IMR-90 (cell line): ENCODE data around the gene HAAO. TPM values are rescaled to one million over a fixed set of nuclear protein-coding genes. Genes with fewer than 3 reads are reported as not detected.

Experiments
- ATAC-seq: fragments of 200-7000 bp; cut with Tn5 transposase; 2 replicates; pipeline ENCODE4 v1.9.1; 2020; ENCODE audit warnings: low read depth, mild to moderate bottlenecking, moderate library complexity
- BruUV-seq: library from RNA; stranded (reverse); fragments of 400-500 nt; replicated peaks from 2 replicates; lab custom pipeline; 2021; lab: Mats Ljungman, UMichigan
- CTCF ChIA-PET: fragments of 300-600 bp; formaldehyde crosslinking; extraction: SDS; loops from one replicate; lab custom pipeline; 2021; ENCODE audit warnings: antibody characterized with exemption; lab: Yijun Ruan, JAX
- POLR2A ChIA-PET: fragments of 300-600 bp; sonication (Branson Sonifier 250); formaldehyde crosslinking; loops from one replicate; lab custom pipeline; 2022; ENCODE audit warnings: antibody characterized with exemption; ENCODE audit not compliant: unreplicated experiment; lab: Charles Lee
- DNase-seq: peaks from one replicate; pipeline ENCODE4 v3.0.0; 2013
- H2AFZ ChIP-seq: replicated peaks from 2 replicates; pipeline ENCODE3; 2013; ENCODE audit warnings: low read length, mild to moderate bottlenecking; ENCODE audit not compliant: poor library complexity
- H2AK5ac ChIP-seq: 2 replicates; pipeline ENCODE4 v1.6.1; 2013; ENCODE audit warnings: low read depth, low read length, inconsistent platforms
- H2AK9ac ChIP-seq: replicated peaks from 2 replicates; pipeline ENCODE3; 2013; ENCODE audit warnings: mild to moderate bottlenecking, low read depth, low read length, moderate library complexity; ENCODE audit not compliant: poor library complexity
- H2BK120ac ChIP-seq: 2 replicates; pipeline ENCODE4 v1.6.1; 2013; ENCODE audit warnings: low read depth, low read length, inconsistent platforms
- H2BK15ac ChIP-seq: 3 replicates; pipeline ENCODE4 v1.6.1; 2013; ENCODE audit warnings: low read depth, low read length, inconsistent platforms
- H2BK20ac ChIP-seq: 2 replicates; pipeline ENCODE4 v1.6.1; 2013; ENCODE audit warnings: low read depth, mild to moderate bottlenecking, inconsistent platforms, low read length, moderate library complexity
- H2BK5ac ChIP-seq: 2 replicates; pipeline ENCODE4 v1.6.1; 2013; ENCODE audit warnings: mild to moderate bottlenecking, low read depth, low read length, inconsistent platforms; ENCODE audit not compliant: poor library complexity, severe bottlenecking
- H3K14ac ChIP-seq: replicated peaks from 2 replicates; pipeline ENCODE4 v1.6.1; 2013; ENCODE audit warnings: low read depth, low read length, inconsistent platforms
- H3K18ac ChIP-seq: 2 replicates; pipeline ENCODE4 v1.6.1; 2013; ENCODE audit warnings: low read depth, low read length, control low read depth
- H3K23ac ChIP-seq: 2 replicates; pipeline ENCODE4 v1.6.1; 2013; ENCODE audit warnings: low read depth, low read length, inconsistent platforms
- H3K27ac ChIP-seq: 2 replicates; pipeline ENCODE4 v1.5.1; 2013; ENCODE audit warnings: mild to moderate bottlenecking, control low read depth, low read length; ENCODE audit not compliant: insufficient read depth
- H3K27me3 ChIP-seq: 2 replicates; pipeline ENCODE4 v1.6.1; 2013; ENCODE audit warnings: low read length; ENCODE audit not compliant: control insufficient read depth, insufficient read depth
- H3K36me3 ChIP-seq: 2 replicates; pipeline ENCODE4 v1.6.1; 2013; ENCODE audit warnings: low read length, mixed read lengths; ENCODE audit not compliant: control insufficient read depth, insufficient read depth
- H3K4ac ChIP-seq: 2 replicates; pipeline ENCODE4 v1.6.1; 2013; ENCODE audit warnings: low read depth, low read length, inconsistent platforms
- H3K4me1 ChIP-seq: 2 replicates; pipeline ENCODE4 v1.6.1; 2013; ENCODE audit warnings: low read length, mixed read lengths; ENCODE audit not compliant: control insufficient read depth, insufficient read depth
- H3K4me2 ChIP-seq: 2 replicates; pipeline ENCODE4 v1.6.1; 2013; ENCODE audit warnings: low read depth, mild to moderate bottlenecking, control low read depth, low read length, moderate library complexity
- H3K4me3 ChIP-seq: 2 replicates; pipeline ENCODE4 v1.5.1; 2013; ENCODE audit warnings: low read depth, mild to moderate bottlenecking, control low read depth, low read length, moderate library complexity; ENCODE audit not compliant: insufficient read depth
- H3K56ac ChIP-seq: 2 replicates; pipeline ENCODE4 v1.6.1; 2013; ENCODE audit warnings: low read length, inconsistent platforms; ENCODE audit not compliant: insufficient read depth; ENCODE audit errors: extremely low read depth
- H3K79me1 ChIP-seq, 2 experiments: 2 replicates each; pipeline ENCODE4 v1.6.1; 2013; ENCODE audit warnings: low read length in 2 of 2, inconsistent platforms in 1 of 2, low read depth in 1 of 2
- H3K9ac ChIP-seq: 2 replicates; pipeline ENCODE4 v1.6.1; 2013; ENCODE audit warnings: low read depth, low read length, control low read depth
- H3K9me1 ChIP-seq: 2 replicates; pipeline ENCODE4 v1.6.1; 2013; ENCODE audit warnings: low read length, inconsistent platforms; ENCODE audit not compliant: insufficient read depth
- H3K9me3 ChIP-seq: 2 replicates; pipeline ENCODE4 v1.6.1; 2013; ENCODE audit warnings: low read length; ENCODE audit not compliant: control insufficient read depth, insufficient read depth
- H4K20me1 ChIP-seq: 2 replicates; pipeline ENCODE4 v1.6.1; 2013; ENCODE audit warnings: low read length, inconsistent platforms; ENCODE audit not compliant: insufficient read depth
- H4K5ac ChIP-seq: 2 replicates; pipeline ENCODE4 v1.6.1; 2013; ENCODE audit warnings: mild to moderate bottlenecking, low read depth, low read length, control low read depth
- H4K8ac ChIP-seq, 2 experiments: 2 replicates each; pipeline ENCODE4 v1.6.1; 2013; ENCODE audit warnings: low read depth in 2 of 2, low read length in 2 of 2, control low read depth in 1 of 2, inconsistent platforms in 1 of 2
- H4K91ac ChIP-seq: 2 replicates; pipeline ENCODE4 v1.6.1; 2013; ENCODE audit warnings: low read depth, low read length, inconsistent platforms; ENCODE audit not compliant: insufficient read depth
- NFE2L2 ChIP-seq: fragments of 150-350 bp; IDR thresholded peaks from 2 replicates; pipeline ENCODE4 v1.6.1; 2016; ENCODE audit warnings: low read depth, mild to moderate bottlenecking, low read length
- RCOR1 ChIP-seq: IDR thresholded peaks from 2 replicates; pipeline ENCODE4 v1.6.1; 2012; ENCODE audit warnings: mild to moderate bottlenecking, low read length, improper control_type of control experiment; ENCODE audit not compliant: insufficient replicate concordance
- WGBS, 2 experiments: methylation state at CpG; one replicate each; pipeline versions ENCODE4 v1.1.5 to v1.1.7; 2013; ENCODE audit warnings: missing lambda C conversion rate in 2 of 2; ENCODE audit not compliant: insufficient read length in 1 of 2; ENCODE audit errors: extremely low coverage in 2 of 2; 5-methylcytosine and 5-hydroxymethylcytosine counted together
- dilution Hi-C: fragments of 300-500 bp; cut with HindIII; formaldehyde crosslinking; loops from one replicate; pipeline ENCODE4 v1.14.3; 2018; ENCODE audit warnings: low sequenced_read_pairs; ENCODE audit not compliant: unreplicated experiment
- in situ Hi-C: fragments of 300-500 bp; cut with MboI; formaldehyde crosslinking; loops from 3 replicates; pipeline ENCODE4 v1.14.3; 2019; ENCODE audit warnings: low sequenced_read_pairs, inconsistent platforms, mixed read lengths
- intact Hi-C: fragments of 100-400 bp; cut with micrococcal nuclease; formaldehyde crosslinking; loops from 2 replicates; pipeline ENCODE4 v1.10.0; 2022
- polyA plus RNA-seq, 3 experiments: library from polyadenylated mRNA; depleted of rRNA; stranded (reverse); fragments of >200 nt; gene quantifications; 2 replicates each; pipeline ENCODE4 v1.2.3, GENCODE V29; 2012; ENCODE audit warnings: low replicate concordance in 1 of 3
- total RNA-seq: library from RNA; depleted of rRNA; stranded (reverse); fragments of >200 nt; gene quantifications from 2 replicates; pipeline ENCODE4 v1.2.3, GENCODE V29; 2012
- TF ChIP-seq, protein P1 (sequence below): conservative IDR thresholded peaks from 2 replicates; pipeline ENCODE4 v1.5.1; 2012; ENCODE audit warnings: mild to moderate bottlenecking, low read depth, low read length, improper control_type of control experiment
- TF ChIP-seq, protein P2 (sequence below): fragments of 150-350 bp; IDR thresholded peaks from 2 replicates; pipeline ENCODE4 v1.6.1; 2016; ENCODE audit warnings: low read depth, mild to moderate bottlenecking, low read length, moderate library complexity, borderline replicate concordance

Gene HAAO
- total and polyA plus RNA-seq, 2 of the 4 experiments (the other 2 are of a cell fraction) = 0.05 to 0.18 TPM

DNA sequence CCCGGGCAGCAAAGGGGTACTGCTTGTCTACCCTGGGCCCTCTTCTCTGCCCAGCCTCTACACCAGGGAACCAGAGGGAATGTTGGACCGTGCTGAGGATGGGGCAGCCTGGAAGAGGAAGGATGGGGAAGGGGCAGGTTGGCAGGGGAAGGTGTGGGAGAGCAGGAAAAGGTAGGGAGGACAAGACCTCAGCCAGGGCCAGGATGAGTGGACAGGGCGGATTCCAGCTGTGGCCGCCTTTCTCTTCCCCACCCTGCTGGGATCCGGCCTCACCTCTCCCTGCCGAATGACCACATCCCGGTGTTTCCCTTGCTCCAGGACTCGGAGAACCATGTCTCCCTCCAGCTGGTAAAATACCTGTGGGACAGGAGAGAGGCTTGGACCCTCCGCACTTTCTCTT, 8.9 kb downstream of the HAAO start:
- Histone ChIP-seq H3K79me1 (no peaks in the 10 kb centered on the region), H2AK9ac (no peak overlapping the region), H2AK5ac (no peak overlapping the region), H3K27ac (no peak overlapping the region), H3K4me3 (no peak overlapping the region), H3K4me1 (peaks cover 2% of the 10 kb centered on the region; the same call in 1 of the 2 replicates), H3K23ac (no peak overlapping the region), H4K5ac (no peak overlapping the region), H3K18ac (no peak overlapping the region), H2BK5ac (no peak overlapping the region), H3K9me3 (no peaks in the 10 kb centered on the region; the same call in none of the 2 replicates), H4K91ac (no peak overlapping the region), H2BK120ac (no peak overlapping the region), H4K20me1 (no peaks in the 10 kb centered on the region), H3K27me3 (peaks cover 23% of the 10 kb centered on the region), H3K14ac (no peak overlapping the region), H3K9me1 (no peaks in the 10 kb centered on the region), H2AFZ (no peak overlapping the region), H3K56ac (no peak overlapping the region), H2BK20ac (no peak overlapping the region), H4K8ac (no peak overlapping the region), H3K4me2 (no peak overlapping the region), H2BK15ac (no peak overlapping the region), H3K4ac (no peak overlapping the region), H3K36me3 (no peaks in the 10 kb centered on the region), H3K9ac (no peak overlapping the region)
- DNase-seq (no peak), ATAC-seq (no peak)
- no peak for TF ChIP-seq NFE2L2
- TF ChIP-seq RCOR1 = no peak
- TF ChIP-seq, protein P1, sequence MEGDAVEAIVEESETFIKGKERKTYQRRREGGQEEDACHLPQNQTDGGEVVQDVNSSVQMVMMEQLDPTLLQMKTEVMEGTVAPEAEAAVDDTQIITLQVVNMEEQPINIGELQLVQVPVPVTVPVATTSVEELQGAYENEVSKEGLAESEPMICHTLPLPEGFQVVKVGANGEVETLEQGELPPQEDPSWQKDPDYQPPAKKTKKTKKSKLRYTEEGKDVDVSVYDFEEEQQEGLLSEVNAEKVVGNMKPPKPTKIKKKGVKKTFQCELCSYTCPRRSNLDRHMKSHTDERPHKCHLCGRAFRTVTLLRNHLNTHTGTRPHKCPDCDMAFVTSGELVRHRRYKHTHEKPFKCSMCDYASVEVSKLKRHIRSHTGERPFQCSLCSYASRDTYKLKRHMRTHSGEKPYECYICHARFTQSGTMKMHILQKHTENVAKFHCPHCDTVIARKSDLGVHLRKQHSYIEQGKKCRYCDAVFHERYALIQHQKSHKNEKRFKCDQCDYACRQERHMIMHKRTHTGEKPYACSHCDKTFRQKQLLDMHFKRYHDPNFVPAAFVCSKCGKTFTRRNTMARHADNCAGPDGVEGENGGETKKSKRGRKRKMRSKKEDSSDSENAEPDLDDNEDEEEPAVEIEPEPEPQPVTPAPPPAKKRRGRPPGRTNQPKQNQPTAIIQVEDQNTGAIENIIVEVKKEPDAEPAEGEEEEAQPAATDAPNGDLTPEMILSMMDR = no peak
- TF ChIP-seq, protein P2, sequence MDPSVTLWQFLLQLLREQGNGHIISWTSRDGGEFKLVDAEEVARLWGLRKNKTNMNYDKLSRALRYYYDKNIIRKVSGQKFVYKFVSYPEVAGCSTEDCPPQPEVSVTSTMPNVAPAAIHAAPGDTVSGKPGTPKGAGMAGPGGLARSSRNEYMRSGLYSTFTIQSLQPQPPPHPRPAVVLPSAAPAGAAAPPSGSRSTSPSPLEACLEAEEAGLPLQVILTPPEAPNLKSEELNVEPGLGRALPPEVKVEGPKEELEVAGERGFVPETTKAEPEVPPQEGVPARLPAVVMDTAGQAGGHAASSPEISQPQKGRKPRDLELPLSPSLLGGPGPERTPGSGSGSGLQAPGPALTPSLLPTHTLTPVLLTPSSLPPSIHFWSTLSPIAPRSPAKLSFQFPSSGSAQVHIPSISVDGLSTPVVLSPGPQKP = no peak
- POLR2A ChIA-PET = no interaction called here
- WGBS, 2 experiments = 85% methylated on average over 4 of the region's 9 CpGs; no CpG with 5 or more reads in 1 of the 2 experiments
- CTCF ChIA-PET = no interaction called here
- in situ Hi-C loops = no loop called here
- no TSS peak for BruUV-seq
- dilution Hi-C loops = no loop called here
- intact Hi-C loops = no loop called here
